Measurements from ENCODE around the gene RHOD.

- TF ChIP-seq RAD21 (conservative IDR thresholded peaks at IDR 0.05) = no peak
- TF ChIP-seq CTCF (IDR thresholded peaks at IDR 0.05; ENCODE audit: poor library complexity, severe bottlenecking) = no peak
- TF ChIP-seq REST (IDR thresholded peaks at IDR 0.05; ENCODE audit: borderline replicate concordance) = no peak
- TF ChIP-seq EZH2 (IDR thresholded peaks at IDR 0.05; ENCODE audit: borderline replicate concordance, insufficient read depth, low read length, poor library complexity, severe bottlenecking) = no peak
- no peak for TF ChIP-seq EP300 (conservative IDR thresholded peaks at IDR 0.05; ENCODE audit: poor library complexity, severe bottlenecking)
- TF ChIP-seq TAF1 (IDR thresholded peaks at IDR 0.05; ENCODE audit: low read depth) = no peak
Observed at GRCh38 chr11:67113231-67113721, 56.6 kb downstream of the RHOD start.
